Panc1 (cell line): Measurements from ENCODE around the gene DFFB. TPM values are rescaled to one million over a fixed set of nuclear protein-coding genes. Genes with fewer than 3 reads are reported as not detected.

ENCODE experiments used
- ATAC-seq: fragments of 200-7000 bp; cut with Tn5 transposase; 2 replicates; pipeline ENCODE4 v1.9.1; 2020; ENCODE audit warnings: mild to moderate bottlenecking, moderate library complexity
- BruUV-seq: library from RNA; stranded (reverse); fragments of 400-500 nt; replicated peaks from 2 replicates; lab custom pipeline; 2021; lab: Mats Ljungman, UMichigan
- CTCF ChIA-PET: fragments of 300-600 bp; sonication (Branson Sonifier 250); formaldehyde crosslinking; loops from one replicate; lab custom pipeline; 2022; ENCODE audit warnings: antibody characterized with exemption; lab: Charles Lee
- POLR2A ChIA-PET: fragments of 300-600 bp; sonication (Branson Sonifier 250); formaldehyde crosslinking; loops from one replicate; lab custom pipeline; 2022; ENCODE audit warnings: antibody characterized with exemption; lab: Charles Lee
- DNase-seq: peaks from one replicate; pipeline ENCODE4 v3.0.0-alpha.2; 2010; ENCODE audit warnings: low read depth, low spot score
- H3K27ac ChIP-seq: 2 replicates; pipeline ENCODE4 v1.5.1; 2011; ENCODE audit warnings: mild to moderate bottlenecking, low read length, inconsistent platforms
- H3K27me3 ChIP-seq: fragments of 200-500 bp; sonication (Bioruptor generic); 2 replicates; pipeline ENCODE4 v1.6.0; 2014; ENCODE audit warnings: low read length, inconsistent platforms; ENCODE audit not compliant: control insufficient read depth, insufficient read depth
- H3K36me3 ChIP-seq: fragments of 200-500 bp; sonication (Bioruptor generic); 2 replicates; pipeline ENCODE4 v1.5.1; 2014; ENCODE audit warnings: inconsistent platforms, mild to moderate bottlenecking, low read length, moderate library complexity; ENCODE audit not compliant: control insufficient read depth, insufficient read depth
- H3K4me1 ChIP-seq: 2 replicates; pipeline ENCODE4 v1.5.1; 2011; ENCODE audit warnings: inconsistent platforms, mild to moderate bottlenecking, low read length, moderate library complexity; ENCODE audit not compliant: control insufficient read depth, insufficient read depth
- H3K4me3 ChIP-seq, 2 experiments: 2 replicates each; pipeline ENCODE4 v1.5.1; 2011 to 2012; ENCODE audit warnings: low read depth in 2 of 2, low read length in 2 of 2, mild to moderate bottlenecking in 2 of 2, inconsistent platforms in 1 of 2, moderate library complexity in 1 of 2
- H3K9me3 ChIP-seq: fragments of 200-500 bp; sonication (Bioruptor generic); 2 replicates; pipeline ENCODE4 v1.5.1; 2014; ENCODE audit warnings: low read depth, mild to moderate bottlenecking, inconsistent platforms, low read length, moderate library complexity; ENCODE audit not compliant: control insufficient read depth, insufficient read depth
- POLR2AphosphoS5 ChIP-seq: IDR thresholded peaks from 2 replicates; pipeline ENCODE4 v1.6.1; 2012; ENCODE audit warnings: mild to moderate bottlenecking, low read depth, low read length, moderate library complexity
- SIN3A ChIP-seq: IDR thresholded peaks from 2 replicates; pipeline ENCODE4 v1.6.1; 2012; ENCODE audit warnings: low read depth, mild to moderate bottlenecking, low read length, moderate library complexity, borderline replicate concordance; ENCODE audit not compliant: insufficient read depth
- TCF7L2 ChIP-seq: IDR thresholded peaks from 2 replicates; pipeline ENCODE4 v1.6.1; 2011; ENCODE audit warnings: mild to moderate bottlenecking, low read depth, low read length, inconsistent platforms
- in situ Hi-C: cut with HindIII; loops from 2 replicates; pipeline ENCODE4 v1.10.0; 2016; ENCODE audit warnings: low sequenced_read_pairs, low pct_unique_long_range_greater_than_20kb
- intact Hi-C: fragments of 100-400 bp; cut with micrococcal nuclease; formaldehyde crosslinking; loops from one replicate; pipeline ENCODE4 v1.10.0; 2022; ENCODE audit not compliant: unreplicated experiment
- total RNA-seq: library from RNA; stranded (reverse); gene quantifications from one replicate; pipeline ENCODE4 v1.2.1, GENCODE V29; 2021; ENCODE audit not compliant: unreplicated experiment
- TF ChIP-seq, protein P1 (sequence below): fragments of 450-650 bp; IDR thresholded peaks from 2 replicates; pipeline ENCODE4 v1.5.1; 2017; ENCODE audit warnings: mild to moderate bottlenecking
- TF ChIP-seq, protein P2 (sequence below), 2 experiments: IDR thresholded peaks; 2 replicates each; pipeline ENCODE4 v1.6.1; 2011 to 2012; ENCODE audit warnings: low read depth in 2 of 2, control low read depth in 1 of 2, low read length in 1 of 2, mild to moderate bottlenecking in 1 of 2, moderate library complexity in 1 of 2; ENCODE audit not compliant: insufficient read depth in 1 of 2

DFFB gene
- total RNA-seq, 1 experiment from 2014 or later = 3.0 TPM

DNA sequence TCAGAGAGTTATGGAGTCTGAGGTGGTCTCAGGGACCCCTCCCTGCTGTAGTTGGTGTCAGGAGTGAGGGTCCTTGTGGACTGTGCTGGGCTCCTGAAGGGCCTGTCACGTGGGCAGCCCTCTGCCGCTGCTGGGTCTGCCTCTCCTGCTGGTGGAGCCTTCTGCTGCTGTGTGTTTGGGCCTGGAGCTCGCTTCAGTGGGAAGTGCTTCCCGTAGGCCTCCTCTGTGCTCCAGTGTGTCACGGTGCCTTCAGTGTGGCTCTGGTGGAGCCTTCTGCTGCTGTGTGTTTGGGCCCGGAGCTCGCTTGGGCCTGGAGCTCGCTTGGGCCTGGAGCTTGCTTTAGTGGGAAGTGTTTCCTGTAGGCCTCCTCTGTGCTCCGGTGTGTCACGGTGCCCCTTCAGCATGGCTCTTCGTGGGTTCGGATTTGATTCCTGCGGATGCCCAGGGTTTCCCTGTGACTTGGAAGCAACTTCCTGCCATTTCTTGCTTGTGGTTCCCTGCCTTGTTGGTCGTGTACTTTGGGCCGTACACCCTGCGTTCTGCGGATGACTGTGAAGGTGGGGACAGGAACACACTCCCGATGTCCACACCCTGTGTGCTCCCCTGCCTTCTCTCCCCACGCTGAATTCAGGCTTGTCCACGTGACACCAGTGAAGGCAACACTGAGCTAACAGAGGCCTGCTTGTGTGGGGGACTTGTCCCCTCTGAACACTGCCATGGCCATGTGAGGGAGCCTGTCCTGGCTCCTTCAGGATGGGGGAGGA, 23.3 kb downstream of the DFFB start:
- intact Hi-C loops (no loop called here), in situ Hi-C loops (no loop called here)
- DNase-seq (no peak), ATAC-seq (no peak)
- no peaks in the 10 kb centered on the region for H3K27me3 ChIP-seq
- H3K4me1 ChIP-seq = no peaks in the 10 kb centered on the region
- no peak overlapping the region for H3K27ac ChIP-seq
- H3K4me3 ChIP-seq = no peak overlapping the region
- ChIA-PET POLR2A (no interaction called here), CTCF (no interaction called here)
- H3K9me3 ChIP-seq = peaks cover 2% of the 10 kb centered on the region; the same call in 1 of the 2 replicates
- TF ChIP-seq POLR2AphosphoS5 (no peak), TCF7L2 (no peak), SIN3A (no peak)
- TF ChIP-seq, protein P1, sequence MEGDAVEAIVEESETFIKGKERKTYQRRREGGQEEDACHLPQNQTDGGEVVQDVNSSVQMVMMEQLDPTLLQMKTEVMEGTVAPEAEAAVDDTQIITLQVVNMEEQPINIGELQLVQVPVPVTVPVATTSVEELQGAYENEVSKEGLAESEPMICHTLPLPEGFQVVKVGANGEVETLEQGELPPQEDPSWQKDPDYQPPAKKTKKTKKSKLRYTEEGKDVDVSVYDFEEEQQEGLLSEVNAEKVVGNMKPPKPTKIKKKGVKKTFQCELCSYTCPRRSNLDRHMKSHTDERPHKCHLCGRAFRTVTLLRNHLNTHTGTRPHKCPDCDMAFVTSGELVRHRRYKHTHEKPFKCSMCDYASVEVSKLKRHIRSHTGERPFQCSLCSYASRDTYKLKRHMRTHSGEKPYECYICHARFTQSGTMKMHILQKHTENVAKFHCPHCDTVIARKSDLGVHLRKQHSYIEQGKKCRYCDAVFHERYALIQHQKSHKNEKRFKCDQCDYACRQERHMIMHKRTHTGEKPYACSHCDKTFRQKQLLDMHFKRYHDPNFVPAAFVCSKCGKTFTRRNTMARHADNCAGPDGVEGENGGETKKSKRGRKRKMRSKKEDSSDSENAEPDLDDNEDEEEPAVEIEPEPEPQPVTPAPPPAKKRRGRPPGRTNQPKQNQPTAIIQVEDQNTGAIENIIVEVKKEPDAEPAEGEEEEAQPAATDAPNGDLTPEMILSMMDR = no peak
- TF ChIP-seq, protein P2, sequence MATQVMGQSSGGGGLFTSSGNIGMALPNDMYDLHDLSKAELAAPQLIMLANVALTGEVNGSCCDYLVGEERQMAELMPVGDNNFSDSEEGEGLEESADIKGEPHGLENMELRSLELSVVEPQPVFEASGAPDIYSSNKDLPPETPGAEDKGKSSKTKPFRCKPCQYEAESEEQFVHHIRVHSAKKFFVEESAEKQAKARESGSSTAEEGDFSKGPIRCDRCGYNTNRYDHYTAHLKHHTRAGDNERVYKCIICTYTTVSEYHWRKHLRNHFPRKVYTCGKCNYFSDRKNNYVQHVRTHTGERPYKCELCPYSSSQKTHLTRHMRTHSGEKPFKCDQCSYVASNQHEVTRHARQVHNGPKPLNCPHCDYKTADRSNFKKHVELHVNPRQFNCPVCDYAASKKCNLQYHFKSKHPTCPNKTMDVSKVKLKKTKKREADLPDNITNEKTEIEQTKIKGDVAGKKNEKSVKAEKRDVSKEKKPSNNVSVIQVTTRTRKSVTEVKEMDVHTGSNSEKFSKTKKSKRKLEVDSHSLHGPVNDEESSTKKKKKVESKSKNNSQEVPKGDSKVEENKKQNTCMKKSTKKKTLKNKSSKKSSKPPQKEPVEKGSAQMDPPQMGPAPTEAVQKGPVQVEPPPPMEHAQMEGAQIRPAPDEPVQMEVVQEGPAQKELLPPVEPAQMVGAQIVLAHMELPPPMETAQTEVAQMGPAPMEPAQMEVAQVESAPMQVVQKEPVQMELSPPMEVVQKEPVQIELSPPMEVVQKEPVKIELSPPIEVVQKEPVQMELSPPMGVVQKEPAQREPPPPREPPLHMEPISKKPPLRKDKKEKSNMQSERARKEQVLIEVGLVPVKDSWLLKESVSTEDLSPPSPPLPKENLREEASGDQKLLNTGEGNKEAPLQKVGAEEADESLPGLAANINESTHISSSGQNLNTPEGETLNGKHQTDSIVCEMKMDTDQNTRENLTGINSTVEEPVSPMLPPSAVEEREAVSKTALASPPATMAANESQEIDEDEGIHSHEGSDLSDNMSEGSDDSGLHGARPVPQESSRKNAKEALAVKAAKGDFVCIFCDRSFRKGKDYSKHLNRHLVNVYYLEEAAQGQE (IDR thresholded peaks at IDR 0.05; ENCODE audit: insufficient read depth in 1 of 2, low read depth in 2 of 2, low read length in 1 of 2) = no peak
- BruUV-seq = no TSS peak
- no peaks in the 10 kb centered on the region for H3K36me3 ChIP-seq

DNA sequence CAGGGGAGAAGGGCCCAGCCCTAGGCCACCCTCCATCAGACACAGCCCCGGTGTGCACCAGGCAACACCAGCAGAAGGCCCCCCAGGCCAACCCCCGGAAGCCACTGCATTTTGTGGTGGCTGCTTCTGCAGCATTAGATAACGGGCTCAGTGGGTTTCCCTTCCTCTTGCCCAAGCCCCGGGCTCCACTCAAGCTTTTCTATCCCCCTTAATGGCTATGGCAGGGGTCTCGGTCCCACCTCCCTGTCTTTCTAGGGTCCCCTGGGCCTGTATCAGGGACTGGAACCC, 23.9 kb downstream of the DFFB start:
- DNase-seq = no peak
- H3K9me3 ChIP-seq = peaks cover 2% of the 10 kb centered on the region; the same call in 1 of the 2 replicates
- H3K4me3 ChIP-seq = no peak overlapping the region
- intact Hi-C loops (no loop called here), in situ Hi-C loops (no loop called here)
- no peaks in the 10 kb centered on the region for H3K27me3 ChIP-seq
- POLR2A ChIA-PET = no interaction called here
- H3K27ac ChIP-seq = no peak overlapping the region
- H3K36me3 ChIP-seq = no peaks in the 10 kb centered on the region
- ATAC-seq = no peak
- TF ChIP-seq SIN3A (no peak), TCF7L2 (no peak), POLR2AphosphoS5 (no peak)
- TF ChIP-seq, protein P1 = no peak
- TF ChIP-seq, protein P2 (IDR thresholded peaks at IDR 0.05; ENCODE audit: insufficient read depth in 1 of 2, low read depth in 2 of 2, low read length in 1 of 2) = no peak
- no peaks in the 10 kb centered on the region for H3K4me1 ChIP-seq
- BruUV-seq = no TSS peak
- CTCF ChIA-PET = no interaction called here
